CD14-positive monocyte (primary cell): ENCODE results near the gene MAP3K20. TPM values are rescaled to one million over a fixed set of nuclear protein-coding genes. Genes with fewer than 3 reads are reported as not detected.

Experiments
- DNase-seq, 3 donors: peaks; one replicate each; pipeline ENCODE4 v3.0.0-alpha.2; 2011 to 2022
- H2AFZ ChIP-seq: 2 replicates; pipeline ENCODE4 v1.6.0; 2012; ENCODE audit warnings: mild to moderate bottlenecking, low read depth, low read length, inconsistent platforms; ENCODE audit not compliant: insufficient read depth, poor library complexity, severe bottlenecking
- H3K27ac ChIP-seq, 2 donors: 1 replicate in 1 of 2; 2 replicates in 1 of 2; pipeline ENCODE4 v1.5.1; 2012 to 2013; ENCODE audit warnings: low read length in 2 of 2, control low read depth in 1 of 2, inconsistent platforms in 1 of 2, low read depth in 1 of 2, mild to moderate bottlenecking in 1 of 2
- H3K27me3 ChIP-seq, 2 donors: one replicate each; pipeline versions ENCODE4 v1.6.0 to v1.6.1; 2011 to 2013; ENCODE audit warnings: low read length in 2 of 2; ENCODE audit not compliant: control insufficient read depth in 2 of 2, insufficient read depth in 2 of 2
- H3K36me3 ChIP-seq, 2 donors: replicated peaks in 1 of 2; 1 replicate in 1 of 2; 2 replicates in 1 of 2; pipeline versions ENCODE4 v1.5.1 to v1.6.1; 2012 to 2013; ENCODE audit warnings: low read length in 2 of 2, control low read depth in 1 of 2, inconsistent platforms in 1 of 2, mild to moderate bottlenecking in 1 of 2; ENCODE audit not compliant: insufficient read depth in 2 of 2, control insufficient read depth in 1 of 2
- H3K4me1 ChIP-seq, 2 donors: 1 replicate in 1 of 2; 2 replicates in 1 of 2; pipeline versions ENCODE4 v1.5.1 to v1.6.1; 2012 to 2013; ENCODE audit warnings: low read length in 2 of 2, control low read depth in 1 of 2, inconsistent platforms in 1 of 2, mild to moderate bottlenecking in 1 of 2, moderate library complexity in 1 of 2; ENCODE audit not compliant: insufficient read depth in 2 of 2, control insufficient read depth in 1 of 2
- H3K4me2 ChIP-seq: replicated peaks from 2 replicates; pipeline ENCODE3; 2012; ENCODE audit warnings: low read length, moderate library complexity, mild to moderate bottlenecking; ENCODE audit not compliant: poor library complexity, severe bottlenecking; ENCODE audit errors: extremely low read depth
- H3K4me3 ChIP-seq, 3 experiments: fragments of 200-600 bp in 1 of 3; sonication (generic) in 1 of 3; replicated peaks in 1 of 3; 1 replicate in 2 of 3; 2 replicates in 1 of 3; pipeline ENCODE4 v1.5.1; 2011 to 2013; ENCODE audit warnings: low read length in 3 of 3, mild to moderate bottlenecking in 3 of 3, control low read depth in 2 of 3, low read depth in 2 of 3, inconsistent platforms in 1 of 3, moderate library complexity in 1 of 3
- H3K79me2 ChIP-seq: 2 replicates; pipeline ENCODE4 v1.6.0; 2012; ENCODE audit warnings: mild to moderate bottlenecking, control low read depth, inconsistent platforms, low read length, moderate library complexity; ENCODE audit not compliant: insufficient read depth
- H3K9ac ChIP-seq: 2 replicates; pipeline ENCODE4 v1.6.0; 2017; ENCODE audit warnings: low read length, mild to moderate bottlenecking; ENCODE audit not compliant: insufficient read depth, poor library complexity, severe bottlenecking
- H3K9me3 ChIP-seq, 2 donors: replicated peaks in 1 of 2; 1 replicate in 1 of 2; 2 replicates in 1 of 2; pipeline versions ENCODE4 v1.5.1 to v1.6.1; 2012 to 2013; ENCODE audit warnings: low read length in 2 of 2, control low read depth in 1 of 2; ENCODE audit not compliant: control insufficient read depth in 1 of 2, insufficient read depth in 1 of 2
- H4K20me1 ChIP-seq: 2 replicates; pipeline ENCODE4 v1.6.0; 2012; ENCODE audit warnings: mild to moderate bottlenecking, low read length, control low read depth, moderate library complexity; ENCODE audit not compliant: insufficient read depth
- H3K27ac Mint-ChIP-seq, 7 donors: one replicate each; pipeline ENCODE4 v1.8.0; 2020; ENCODE audit warnings: mild to moderate bottlenecking in 7 of 7, mixed read lengths in 7 of 7, moderate library complexity in 6 of 7, inconsistent platforms in 2 of 7
- H3K27me3 Mint-ChIP-seq, 3 donors: one replicate each; pipeline ENCODE4 v1.8.0; 2021 to 2022; ENCODE audit warnings: low read depth in 3 of 3, mild to moderate bottlenecking in 3 of 3, mixed read lengths in 3 of 3, moderate library complexity in 3 of 3, inconsistent platforms in 1 of 3
- H3K36me3 Mint-ChIP-seq, 2 donors: one replicate each; pipeline ENCODE4 v1.8.0; 2020; ENCODE audit warnings: mixed read lengths in 2 of 2, inconsistent platforms in 1 of 2, mild to moderate bottlenecking in 1 of 2
- H3K4me1 Mint-ChIP-seq: one replicate; pipeline ENCODE4 v1.8.0; 2020; ENCODE audit warnings: mild to moderate bottlenecking, mixed read lengths
- H3K4me3 Mint-ChIP-seq, 2 donors: one replicate each; pipeline ENCODE4 v1.8.0; 2020; ENCODE audit warnings: mild to moderate bottlenecking in 2 of 2, mixed read lengths in 2 of 2, moderate library complexity in 1 of 2
- H3K9me3 Mint-ChIP-seq, 7 donors: one replicate each; pipeline ENCODE4 v1.8.0; 2020 to 2022; ENCODE audit warnings: mixed read lengths in 7 of 7, mild to moderate bottlenecking in 6 of 7, moderate library complexity in 6 of 7, inconsistent platforms in 2 of 7
- WGBS: methylation state at CpG from one replicate; pipeline ENCODE4 v1.1.5; 2013; ENCODE audit warnings: missing lambda C conversion rate; ENCODE audit not compliant: insufficient coverage; 5-methylcytosine and 5-hydroxymethylcytosine counted together
- intact Hi-C, 2 donors: fragments of 100-400 bp; cut with micrococcal nuclease; formaldehyde crosslinking; loops; one replicate each; pipeline versions ENCODE4 v1.15.0 to v1.15.1; 2023
- polyA plus RNA-seq, 3 donors: library from polyadenylated mRNA; depleted of rRNA in 1 of 3; unstranded in 2 of 3; stranded (reverse) in 1 of 3; fragments of 300-500 nt in 2 of 3; fragments of >200 nt in 1 of 3; fragmentation: Illumina TruSeq in 2 of 3; gene quantifications; 1 replicate in 2 of 3; 2 replicates in 1 of 3; pipeline ENCODE4 v1.2.3, GENCODE V29; 2012 to 2021
- TF ChIP-seq, protein P1 (sequence below): fragments of 200-600 bp; IDR thresholded peaks from one replicate; pipeline ENCODE4 v1.8.0; 2022; ENCODE audit warnings: antibody characterized with exemption, mild to moderate bottlenecking

MAP3K20 gene
- polyA plus RNA-seq, 3 donors, result 14.3 to 30.7 (median 21.6) TPM

DNA sequence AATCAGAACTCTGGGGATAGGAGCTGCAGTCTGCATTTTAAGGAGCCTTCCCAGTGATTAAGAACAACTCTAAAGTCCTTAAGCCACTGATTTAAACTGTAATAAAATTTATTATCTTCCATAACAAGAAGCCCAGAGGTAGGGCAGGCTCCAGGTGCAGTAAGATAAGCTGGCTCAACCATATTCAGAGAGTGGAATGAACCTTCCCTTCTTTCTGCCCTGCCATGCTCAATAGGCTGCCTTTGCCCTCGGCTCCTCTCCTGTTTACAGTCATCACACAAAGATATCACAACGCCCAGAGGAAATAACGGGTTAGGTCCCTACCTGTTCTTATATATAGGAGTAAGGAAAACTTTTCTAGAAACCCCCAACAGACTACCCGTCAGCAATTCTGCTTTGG is 188.5 kb downstream of the MAP3K20 start:
- H3K36me3 Mint-ChIP-seq, result peaks cover 46 to 52% of the 10 kb centered on the region in 2 donors
- TF ChIP-seq, protein P1, sequence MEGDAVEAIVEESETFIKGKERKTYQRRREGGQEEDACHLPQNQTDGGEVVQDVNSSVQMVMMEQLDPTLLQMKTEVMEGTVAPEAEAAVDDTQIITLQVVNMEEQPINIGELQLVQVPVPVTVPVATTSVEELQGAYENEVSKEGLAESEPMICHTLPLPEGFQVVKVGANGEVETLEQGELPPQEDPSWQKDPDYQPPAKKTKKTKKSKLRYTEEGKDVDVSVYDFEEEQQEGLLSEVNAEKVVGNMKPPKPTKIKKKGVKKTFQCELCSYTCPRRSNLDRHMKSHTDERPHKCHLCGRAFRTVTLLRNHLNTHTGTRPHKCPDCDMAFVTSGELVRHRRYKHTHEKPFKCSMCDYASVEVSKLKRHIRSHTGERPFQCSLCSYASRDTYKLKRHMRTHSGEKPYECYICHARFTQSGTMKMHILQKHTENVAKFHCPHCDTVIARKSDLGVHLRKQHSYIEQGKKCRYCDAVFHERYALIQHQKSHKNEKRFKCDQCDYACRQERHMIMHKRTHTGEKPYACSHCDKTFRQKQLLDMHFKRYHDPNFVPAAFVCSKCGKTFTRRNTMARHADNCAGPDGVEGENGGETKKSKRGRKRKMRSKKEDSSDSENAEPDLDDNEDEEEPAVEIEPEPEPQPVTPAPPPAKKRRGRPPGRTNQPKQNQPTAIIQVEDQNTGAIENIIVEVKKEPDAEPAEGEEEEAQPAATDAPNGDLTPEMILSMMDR, result no peak
- peaks cover 0 to 2% (median 0%) of the 10 kb centered on the region in 3 donors for H3K27me3 Mint-ChIP-seq
- peak overlapping the region; percentile 93 to 99 (median 96) for H3K27ac Mint-ChIP-seq
- peaks cover 41% of the 10 kb centered on the region for H3K4me1 Mint-ChIP-seq
- no CpG with 5 or more reads among the region's 4 CpGs for WGBS
- H3K79me2 ChIP-seq, result no peaks in the 10 kb centered on the region
- peak overlapping the region; percentile 64 for H2AFZ ChIP-seq
- H3K4me2 ChIP-seq, result peak overlapping the region; percentile 61
- peaks cover 10 to 33% of the 10 kb centered on the region in 2 donors for H3K36me3 ChIP-seq
- H3K4me3 Mint-ChIP-seq, result peak overlapping the region; percentile 75 to 90
- intact Hi-C loops, result no loop called here
- H3K9me3 ChIP-seq, result no peaks in the 10 kb centered on the region
- H3K9me3 Mint-ChIP-seq, result no peaks in the 10 kb centered on the region
- H3K4me3 ChIP-seq, result peak overlapping the region; percentile 6 to 60 (median 45)
- DNase-seq, result no peak
- H3K9ac ChIP-seq, result peak overlapping the region; percentile 34
- no peaks in the 10 kb centered on the region for H4K20me1 ChIP-seq
- no peaks in the 10 kb centered on the region for H3K27me3 ChIP-seq
- H3K4me1 ChIP-seq, result peaks cover 41 to 45% of the 10 kb centered on the region in 2 donors
- H3K27ac ChIP-seq, result peak overlapping the region; percentile 85

DNA sequence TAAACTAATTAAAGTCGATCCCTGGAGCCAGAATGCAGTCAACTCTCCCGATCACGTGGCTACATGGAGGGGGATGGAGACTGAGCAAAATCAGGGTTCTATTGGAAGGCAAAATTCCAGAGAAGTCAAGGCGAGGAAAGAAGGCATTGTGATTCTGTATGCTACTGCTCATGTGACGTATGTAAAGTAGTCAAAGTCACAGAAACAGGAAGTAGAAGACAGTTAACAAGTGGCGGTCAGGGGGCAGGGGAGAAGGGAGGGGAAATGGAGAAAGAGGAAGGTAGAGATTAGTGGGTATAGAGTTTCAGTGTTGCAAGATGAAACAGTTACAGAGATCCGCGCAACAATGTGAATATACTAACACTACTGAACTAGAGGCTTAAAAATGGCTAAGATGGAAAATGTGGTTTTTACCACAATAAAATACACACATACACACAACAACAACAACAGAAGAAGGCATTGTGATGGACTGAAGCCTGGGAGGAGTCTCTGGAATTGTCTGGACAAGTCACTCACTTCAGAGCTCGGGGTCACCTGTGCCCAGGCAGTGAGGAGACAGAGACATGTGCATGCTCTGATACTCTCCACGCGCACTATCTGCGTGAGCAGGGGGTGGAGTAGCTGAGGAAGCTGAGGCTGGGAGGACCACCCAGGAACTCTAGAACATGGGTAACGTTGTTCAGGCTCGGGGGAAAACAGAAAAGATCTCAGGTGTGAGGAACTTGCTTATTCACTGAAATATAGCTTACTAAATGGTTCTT is 189.1 kb downstream of the MAP3K20 start:
- Histone ChIP-seq H3K9me3 (no peaks in the 10 kb centered on the region), H3K4me1 (peaks cover 41 to 45% of the 10 kb centered on the region in 2 donors), H3K36me3 (peaks cover 10 to 26% of the 10 kb centered on the region in 2 donors), H4K20me1 (no peaks in the 10 kb centered on the region), H3K4me2 (peak overlapping the region; percentile 61), H2AFZ (peak overlapping the region; percentile 64), H3K27ac (peak overlapping the region; percentile 85), H3K27me3 (no peaks in the 10 kb centered on the region), H3K79me2 (no peaks in the 10 kb centered on the region), H3K4me3 (peak overlapping the region; percentile 6 to 60 (median 45)), H3K9ac (peak overlapping the region; percentile 34)
- H3K36me3 Mint-ChIP-seq, result peaks cover 41 to 45% of the 10 kb centered on the region in 2 donors
- 6% methylated on average over 6 of the region's 14 CpGs for WGBS
- peaks cover 41% of the 10 kb centered on the region for H3K4me1 Mint-ChIP-seq
- intact Hi-C loops, result no loop called here
- H3K27ac Mint-ChIP-seq, result peak overlapping the region; percentile 93 to 99 (median 96)
- H3K27me3 Mint-ChIP-seq, result peaks cover 0 to 2% (median 0%) of the 10 kb centered on the region in 3 donors
- no peaks in the 10 kb centered on the region for H3K9me3 Mint-ChIP-seq
- DNase-seq, result peak; percentile 86 to 93 (median 89)
- TF ChIP-seq, protein P1, result no peak
- peak overlapping the region; percentile 75 to 90 for H3K4me3 Mint-ChIP-seq
